Upper lobe of left lung (tissue), 4 donors: ENCODE measurements around the gene RYR3.

ENCODE experiments used
- EP300 ChIP-seq, 4 donors: sonication (generic); formaldehyde crosslinking; IDR thresholded peaks; one replicate each; pipeline ENCODE4 v1.5.1; 2017; ENCODE audit warnings: antibody characterized with exemption in 4 of 4, control low read depth in 2 of 4
- POLR2A ChIP-seq, 4 donors: fragments of 450-650 bp; IDR thresholded peaks; one replicate each; pipeline ENCODE4 v1.5.1; 2016 to 2017; ENCODE audit warnings: antibody characterized with exemption in 4 of 4, mild to moderate bottlenecking in 2 of 4
- POLR2AphosphoS5 ChIP-seq, 2 donors: sonication (generic); formaldehyde crosslinking; IDR thresholded peaks; one replicate each; pipeline ENCODE4 v1.5.1; 2017; ENCODE audit warnings: antibody characterized with exemption in 2 of 2
- TF ChIP-seq, protein P1 (sequence below), 6 experiments: fragments of 450-650 bp in 4 of 6; fragments of 200-600 bp in 2 of 6; sonication (generic) in 2 of 6; IDR thresholded peaks; one replicate each; pipeline ENCODE4 v1.5.1; 2016 to 2019; ENCODE audit warnings: antibody characterized with exemption in 6 of 6

DNA sequence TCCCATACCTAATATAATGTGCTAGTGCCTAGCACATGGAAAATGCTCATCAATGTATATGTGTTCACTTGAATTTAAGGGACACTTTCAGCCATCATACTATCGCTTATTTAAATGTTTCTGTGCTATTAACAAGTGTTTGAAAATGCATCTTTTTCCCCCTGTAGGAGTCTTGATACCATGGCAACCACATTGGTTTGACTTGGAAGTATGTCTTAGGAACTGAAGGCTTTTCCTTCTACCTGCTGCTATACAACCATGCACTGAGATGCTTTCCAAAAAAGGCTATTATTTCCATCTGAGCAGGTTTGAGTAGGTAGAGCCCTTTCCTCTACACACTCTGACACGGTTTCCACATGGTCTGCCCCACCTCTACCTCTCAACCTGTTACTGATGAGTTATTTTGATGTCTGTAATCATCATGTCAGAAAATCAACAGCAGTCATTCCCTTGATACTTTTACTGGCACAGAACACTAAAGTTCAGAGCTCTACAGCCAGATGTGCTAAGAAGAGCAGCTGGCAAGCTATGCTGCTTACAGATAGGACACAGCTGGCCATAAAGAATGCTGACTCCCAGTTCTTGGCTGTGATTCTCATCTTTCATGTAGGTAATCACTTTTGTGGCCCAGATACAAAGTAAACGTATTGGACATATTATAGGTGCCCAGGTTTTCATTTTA is 59.3 kb downstream of the RYR3 start:
- TF ChIP-seq POLR2A (IDR thresholded peaks at IDR 0.05) (no peak), EP300 (IDR thresholded peaks at IDR 0.05) (no peak), POLR2AphosphoS5 (IDR thresholded peaks at IDR 0.05) (no peak)
- TF ChIP-seq, protein P1, sequence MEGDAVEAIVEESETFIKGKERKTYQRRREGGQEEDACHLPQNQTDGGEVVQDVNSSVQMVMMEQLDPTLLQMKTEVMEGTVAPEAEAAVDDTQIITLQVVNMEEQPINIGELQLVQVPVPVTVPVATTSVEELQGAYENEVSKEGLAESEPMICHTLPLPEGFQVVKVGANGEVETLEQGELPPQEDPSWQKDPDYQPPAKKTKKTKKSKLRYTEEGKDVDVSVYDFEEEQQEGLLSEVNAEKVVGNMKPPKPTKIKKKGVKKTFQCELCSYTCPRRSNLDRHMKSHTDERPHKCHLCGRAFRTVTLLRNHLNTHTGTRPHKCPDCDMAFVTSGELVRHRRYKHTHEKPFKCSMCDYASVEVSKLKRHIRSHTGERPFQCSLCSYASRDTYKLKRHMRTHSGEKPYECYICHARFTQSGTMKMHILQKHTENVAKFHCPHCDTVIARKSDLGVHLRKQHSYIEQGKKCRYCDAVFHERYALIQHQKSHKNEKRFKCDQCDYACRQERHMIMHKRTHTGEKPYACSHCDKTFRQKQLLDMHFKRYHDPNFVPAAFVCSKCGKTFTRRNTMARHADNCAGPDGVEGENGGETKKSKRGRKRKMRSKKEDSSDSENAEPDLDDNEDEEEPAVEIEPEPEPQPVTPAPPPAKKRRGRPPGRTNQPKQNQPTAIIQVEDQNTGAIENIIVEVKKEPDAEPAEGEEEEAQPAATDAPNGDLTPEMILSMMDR (IDR thresholded peaks at IDR 0.05): no peak
